GM12874 (cell line): ENCODE results near the gene TWIST2.

Experiments used
- TF ChIP-seq, protein P1 (sequence below): IDR thresholded peaks from 2 replicates; pipeline ENCODE4 v1.5.1; 2011; ENCODE audit warnings: low read depth, mild to moderate bottlenecking, control low read depth, low read length, moderate library complexity; ENCODE audit not compliant: insufficient read depth

Gene TWIST2

DNA sequence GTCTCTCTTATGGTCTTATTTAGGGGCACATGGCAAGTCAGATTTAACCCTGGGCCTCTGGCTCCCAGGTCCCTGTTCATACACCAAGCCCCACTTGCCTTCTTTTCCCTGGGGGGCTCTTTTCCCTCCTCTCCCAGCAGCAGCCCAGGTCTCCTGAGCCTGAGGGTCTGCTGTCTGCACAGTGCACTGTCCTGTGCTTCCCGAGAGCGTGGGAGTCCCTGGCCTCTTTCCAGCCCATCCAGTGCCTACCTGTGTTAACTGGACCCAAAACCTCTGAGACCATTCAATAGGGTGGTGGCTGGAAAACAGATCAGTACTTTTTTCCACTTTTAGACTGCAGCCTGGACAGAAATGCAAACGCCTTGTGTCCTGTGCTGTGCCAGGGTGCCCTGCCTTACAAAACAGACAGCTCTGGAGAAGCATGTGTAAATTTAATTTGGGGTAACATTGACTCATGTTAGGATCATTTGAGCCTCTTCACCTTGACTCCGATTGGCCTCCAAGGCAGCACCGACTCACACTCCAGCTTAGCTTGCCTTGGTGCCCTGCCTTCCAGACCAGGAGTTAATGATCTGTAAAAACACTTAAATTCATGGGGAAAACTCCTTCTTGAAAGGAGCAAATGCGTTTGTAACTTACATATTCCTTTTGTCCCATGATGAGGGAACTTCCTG lies 34.3 kb downstream of the TWIST2 start:
- TF ChIP-seq, protein P1, sequence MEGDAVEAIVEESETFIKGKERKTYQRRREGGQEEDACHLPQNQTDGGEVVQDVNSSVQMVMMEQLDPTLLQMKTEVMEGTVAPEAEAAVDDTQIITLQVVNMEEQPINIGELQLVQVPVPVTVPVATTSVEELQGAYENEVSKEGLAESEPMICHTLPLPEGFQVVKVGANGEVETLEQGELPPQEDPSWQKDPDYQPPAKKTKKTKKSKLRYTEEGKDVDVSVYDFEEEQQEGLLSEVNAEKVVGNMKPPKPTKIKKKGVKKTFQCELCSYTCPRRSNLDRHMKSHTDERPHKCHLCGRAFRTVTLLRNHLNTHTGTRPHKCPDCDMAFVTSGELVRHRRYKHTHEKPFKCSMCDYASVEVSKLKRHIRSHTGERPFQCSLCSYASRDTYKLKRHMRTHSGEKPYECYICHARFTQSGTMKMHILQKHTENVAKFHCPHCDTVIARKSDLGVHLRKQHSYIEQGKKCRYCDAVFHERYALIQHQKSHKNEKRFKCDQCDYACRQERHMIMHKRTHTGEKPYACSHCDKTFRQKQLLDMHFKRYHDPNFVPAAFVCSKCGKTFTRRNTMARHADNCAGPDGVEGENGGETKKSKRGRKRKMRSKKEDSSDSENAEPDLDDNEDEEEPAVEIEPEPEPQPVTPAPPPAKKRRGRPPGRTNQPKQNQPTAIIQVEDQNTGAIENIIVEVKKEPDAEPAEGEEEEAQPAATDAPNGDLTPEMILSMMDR, result no peak

DNA sequence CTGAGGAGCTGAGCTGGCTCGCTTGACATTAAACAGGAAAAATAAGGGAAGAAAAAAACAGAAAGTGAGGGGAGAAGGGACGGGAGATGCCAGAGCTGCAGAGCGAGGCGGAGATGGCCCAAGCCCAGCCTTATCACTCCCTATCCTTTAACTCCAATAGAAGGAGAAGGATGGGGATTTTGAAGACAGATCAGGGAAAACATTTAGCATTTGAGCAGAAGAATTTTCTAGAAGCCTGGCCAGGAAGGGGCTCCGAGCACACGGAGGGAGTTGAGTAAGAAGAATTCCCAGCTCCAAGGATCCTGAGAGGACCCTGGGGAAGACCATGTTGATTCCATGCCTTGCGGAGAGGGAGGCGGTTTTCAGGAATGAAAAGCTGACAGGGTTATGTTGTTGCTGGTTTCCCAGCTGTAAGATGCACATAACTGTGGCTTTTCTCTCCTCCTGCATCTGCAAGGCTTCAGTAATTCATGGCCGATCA lies 35.6 kb downstream of the TWIST2 start:
- TF ChIP-seq, protein P1, result no peak

DNA sequence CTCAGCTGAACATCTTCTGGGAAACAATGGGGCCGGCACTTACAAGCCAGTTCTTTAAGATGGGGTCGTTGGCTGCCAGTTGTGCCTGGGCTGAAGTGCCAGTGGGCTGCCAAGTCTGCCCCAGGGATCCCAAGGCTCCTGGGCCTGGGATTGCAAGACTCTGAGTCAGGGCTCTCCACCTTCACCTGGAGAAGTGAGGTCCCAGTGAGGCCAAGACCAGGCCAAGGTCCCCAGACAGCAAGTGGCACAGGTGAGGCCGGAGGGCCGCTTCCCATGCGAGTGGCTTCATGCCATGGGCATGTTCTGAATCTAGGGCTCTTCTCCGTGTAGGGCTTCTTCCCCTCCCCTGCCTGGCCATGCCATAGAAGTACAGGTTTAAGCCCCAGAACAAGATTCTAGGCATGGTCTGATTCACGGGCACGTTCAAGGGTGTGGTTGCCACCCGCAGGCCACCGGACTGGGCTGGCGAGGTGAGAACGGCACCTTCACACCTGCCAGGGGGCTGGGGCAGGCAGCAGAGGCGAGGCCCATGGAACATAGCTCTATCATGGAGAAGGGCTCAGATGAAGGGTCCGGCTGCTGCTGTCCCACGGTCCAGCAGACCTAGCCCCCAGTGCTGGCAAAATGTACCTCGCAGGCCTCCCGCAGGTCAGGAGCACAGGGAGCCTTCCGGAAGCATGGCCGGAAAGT lies 36.4 kb downstream of the TWIST2 start:
- TF ChIP-seq, protein P1, result no peak

DNA sequence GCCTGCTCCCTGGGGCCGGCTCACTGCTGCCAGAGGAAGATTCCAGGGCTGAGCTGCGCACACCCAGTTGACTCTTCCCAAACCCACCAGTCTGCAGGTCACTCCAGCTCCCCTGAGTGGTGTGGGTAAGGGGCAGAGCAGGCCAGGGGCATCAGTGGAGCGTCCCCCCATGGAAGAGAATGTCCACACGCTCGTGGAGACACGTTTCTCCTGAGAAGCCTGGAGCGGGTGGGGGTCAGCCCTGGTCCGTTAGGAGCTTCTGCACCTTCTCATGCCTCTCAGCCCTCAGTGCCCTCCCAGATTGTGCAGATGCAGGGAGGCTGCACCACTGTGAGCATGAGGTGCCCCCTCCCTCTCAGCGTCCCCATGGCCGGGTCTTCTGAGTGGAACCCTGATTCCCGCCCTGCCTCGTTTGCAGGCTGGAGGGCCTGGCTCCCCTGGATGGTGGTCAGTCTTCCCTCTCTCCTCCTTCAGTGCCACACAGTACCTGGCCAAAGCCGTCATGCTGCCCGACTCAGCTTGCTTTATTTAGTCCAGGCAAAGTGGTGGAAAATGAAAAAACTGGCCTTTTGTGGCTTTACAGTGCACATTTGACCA lies 37.0 kb downstream of the TWIST2 start:
- TF ChIP-seq, protein P1, result no peak

DNA sequence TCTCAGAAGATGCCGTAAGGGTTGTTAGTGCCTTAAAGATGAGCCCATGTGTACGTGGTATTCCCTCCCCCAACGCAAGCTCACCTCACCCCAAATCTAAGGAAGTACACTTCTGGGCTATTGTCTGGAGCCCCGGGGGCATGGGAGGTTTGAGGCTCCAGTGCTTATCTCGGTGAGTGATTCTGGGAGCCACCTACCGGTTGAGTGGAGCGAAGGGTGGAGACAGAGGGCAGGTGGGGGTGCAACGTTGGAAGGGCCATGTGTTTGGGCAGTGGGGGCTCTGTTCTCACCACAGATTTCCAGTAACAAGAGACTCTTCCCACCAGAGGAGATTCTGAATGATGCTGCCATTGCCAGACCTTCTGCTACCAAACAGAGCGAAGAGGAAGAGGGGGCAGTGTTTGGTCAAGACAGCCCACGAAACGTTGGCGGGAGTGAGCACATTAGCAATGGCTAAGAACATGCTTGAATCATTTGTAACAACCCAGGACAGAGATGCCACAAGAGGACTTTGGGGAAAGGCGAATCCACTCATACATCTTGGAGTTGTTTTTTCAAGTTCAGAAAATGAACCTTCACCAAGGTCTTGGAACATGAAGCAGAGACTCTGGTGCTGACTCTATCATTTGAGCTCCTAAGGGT lies 38.7 kb downstream of the TWIST2 start:
- TF ChIP-seq, protein P1, result no peak

DNA sequence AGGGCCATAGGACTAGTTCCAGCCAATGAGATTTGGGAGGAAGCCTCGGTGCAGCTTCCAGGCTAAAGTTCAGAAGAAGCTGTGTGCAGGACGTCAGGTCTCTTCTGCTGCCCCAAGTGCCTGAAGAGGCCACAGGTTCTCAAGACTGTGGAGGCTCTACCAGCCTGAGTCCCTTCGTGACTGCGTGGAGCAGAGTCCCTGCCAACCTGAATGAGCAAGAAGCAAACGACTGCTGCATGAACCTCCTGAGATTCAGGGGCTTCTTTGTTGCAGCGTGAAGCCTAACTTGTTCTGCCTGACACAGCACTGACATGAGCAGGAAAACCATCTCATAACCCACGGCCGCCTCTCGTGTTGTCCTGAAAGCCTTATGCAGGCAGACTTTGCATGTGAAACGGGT lies 39.7 kb downstream of the TWIST2 start:
- TF ChIP-seq, protein P1, result no peak

DNA sequence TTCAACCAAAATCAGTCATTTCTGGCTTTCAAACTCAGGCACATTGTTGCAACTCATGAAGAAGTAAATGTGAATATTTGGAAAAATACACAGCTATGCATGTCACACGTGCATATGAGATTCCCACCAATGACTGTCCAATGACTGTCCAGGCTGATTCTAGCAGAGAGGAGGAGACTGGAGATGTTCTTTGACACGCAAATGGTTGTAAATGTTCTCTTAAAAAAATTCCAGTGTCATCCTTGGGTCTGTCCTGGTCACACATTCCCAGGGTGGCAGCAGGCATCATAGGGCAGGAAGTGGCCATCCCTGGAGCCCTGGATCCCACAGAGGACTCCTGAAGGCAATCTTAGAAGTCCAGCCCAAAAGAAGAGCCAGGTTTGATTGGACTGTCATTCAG lies 40.9 kb downstream of the TWIST2 start:
- TF ChIP-seq, protein P1, result no peak
